ENCODE data around the gene SLPI. TPM values are rescaled to one million over a fixed set of nuclear protein-coding genes. Genes with fewer than 3 reads are reported as not detected.

The SLPI gene
- total and polyA plus RNA-seq, 2 experiments from 2014 or later = not detected

GRCh38 chr20:45263556-45264266 lies 9.3 kb upstream of the SLPI start:
- Histone ChIP-seq H3K27me3 (ENCODE audit: insufficient read depth) (no peaks in the 10 kb centered on the region), H3K4me2 (no peak overlapping the region), H3K27ac (ENCODE audit: low read depth) (no peak overlapping the region), H3K4me1 (ENCODE audit: insufficient read depth) (peaks cover 8% of the 10 kb centered on the region), H4K20me1 (replicated peaks; ENCODE audit: insufficient read depth) (no peaks in the 10 kb centered on the region), H3K36me3 (ENCODE audit: insufficient read depth) (no peaks in the 10 kb centered on the region), H2AFZ (peak overlapping the region; percentile 73; the same call in 1 of the 2 replicates), H3K9me2 (ENCODE audit: insufficient read depth) (peaks cover 3% of the 10 kb centered on the region; the same call in 1 of the 2 replicates), H3F3A (replicated peaks; ENCODE audit: low read depth) (no peaks in the 10 kb centered on the region), H3K4me3 (no peak overlapping the region), H3K79me2 (replicated peaks; ENCODE audit: insufficient read depth) (no peaks in the 10 kb centered on the region)
- no peaks in the 10 kb centered on the region for H3K9me3 Mint-ChIP-seq
- no peak for DNase-seq (ENCODE audit: low spot score)
- H3K4me1 Mint-ChIP-seq = peaks cover 4% of the 10 kb centered on the region
- no peak overlapping the region for H3K4me3 Mint-ChIP-seq
- peaks cover 3% of the 10 kb centered on the region for H3K27me3 Mint-ChIP-seq (ENCODE audit: insufficient read depth, low read depth, poor library complexity)
- no peak for ATAC-seq
- no peaks in the 10 kb centered on the region for H3K36me3 Mint-ChIP-seq (ENCODE audit: low read depth)
- no peak overlapping the region for H3K27ac Mint-ChIP-seq
- TF ChIP-seq, protein P1, sequence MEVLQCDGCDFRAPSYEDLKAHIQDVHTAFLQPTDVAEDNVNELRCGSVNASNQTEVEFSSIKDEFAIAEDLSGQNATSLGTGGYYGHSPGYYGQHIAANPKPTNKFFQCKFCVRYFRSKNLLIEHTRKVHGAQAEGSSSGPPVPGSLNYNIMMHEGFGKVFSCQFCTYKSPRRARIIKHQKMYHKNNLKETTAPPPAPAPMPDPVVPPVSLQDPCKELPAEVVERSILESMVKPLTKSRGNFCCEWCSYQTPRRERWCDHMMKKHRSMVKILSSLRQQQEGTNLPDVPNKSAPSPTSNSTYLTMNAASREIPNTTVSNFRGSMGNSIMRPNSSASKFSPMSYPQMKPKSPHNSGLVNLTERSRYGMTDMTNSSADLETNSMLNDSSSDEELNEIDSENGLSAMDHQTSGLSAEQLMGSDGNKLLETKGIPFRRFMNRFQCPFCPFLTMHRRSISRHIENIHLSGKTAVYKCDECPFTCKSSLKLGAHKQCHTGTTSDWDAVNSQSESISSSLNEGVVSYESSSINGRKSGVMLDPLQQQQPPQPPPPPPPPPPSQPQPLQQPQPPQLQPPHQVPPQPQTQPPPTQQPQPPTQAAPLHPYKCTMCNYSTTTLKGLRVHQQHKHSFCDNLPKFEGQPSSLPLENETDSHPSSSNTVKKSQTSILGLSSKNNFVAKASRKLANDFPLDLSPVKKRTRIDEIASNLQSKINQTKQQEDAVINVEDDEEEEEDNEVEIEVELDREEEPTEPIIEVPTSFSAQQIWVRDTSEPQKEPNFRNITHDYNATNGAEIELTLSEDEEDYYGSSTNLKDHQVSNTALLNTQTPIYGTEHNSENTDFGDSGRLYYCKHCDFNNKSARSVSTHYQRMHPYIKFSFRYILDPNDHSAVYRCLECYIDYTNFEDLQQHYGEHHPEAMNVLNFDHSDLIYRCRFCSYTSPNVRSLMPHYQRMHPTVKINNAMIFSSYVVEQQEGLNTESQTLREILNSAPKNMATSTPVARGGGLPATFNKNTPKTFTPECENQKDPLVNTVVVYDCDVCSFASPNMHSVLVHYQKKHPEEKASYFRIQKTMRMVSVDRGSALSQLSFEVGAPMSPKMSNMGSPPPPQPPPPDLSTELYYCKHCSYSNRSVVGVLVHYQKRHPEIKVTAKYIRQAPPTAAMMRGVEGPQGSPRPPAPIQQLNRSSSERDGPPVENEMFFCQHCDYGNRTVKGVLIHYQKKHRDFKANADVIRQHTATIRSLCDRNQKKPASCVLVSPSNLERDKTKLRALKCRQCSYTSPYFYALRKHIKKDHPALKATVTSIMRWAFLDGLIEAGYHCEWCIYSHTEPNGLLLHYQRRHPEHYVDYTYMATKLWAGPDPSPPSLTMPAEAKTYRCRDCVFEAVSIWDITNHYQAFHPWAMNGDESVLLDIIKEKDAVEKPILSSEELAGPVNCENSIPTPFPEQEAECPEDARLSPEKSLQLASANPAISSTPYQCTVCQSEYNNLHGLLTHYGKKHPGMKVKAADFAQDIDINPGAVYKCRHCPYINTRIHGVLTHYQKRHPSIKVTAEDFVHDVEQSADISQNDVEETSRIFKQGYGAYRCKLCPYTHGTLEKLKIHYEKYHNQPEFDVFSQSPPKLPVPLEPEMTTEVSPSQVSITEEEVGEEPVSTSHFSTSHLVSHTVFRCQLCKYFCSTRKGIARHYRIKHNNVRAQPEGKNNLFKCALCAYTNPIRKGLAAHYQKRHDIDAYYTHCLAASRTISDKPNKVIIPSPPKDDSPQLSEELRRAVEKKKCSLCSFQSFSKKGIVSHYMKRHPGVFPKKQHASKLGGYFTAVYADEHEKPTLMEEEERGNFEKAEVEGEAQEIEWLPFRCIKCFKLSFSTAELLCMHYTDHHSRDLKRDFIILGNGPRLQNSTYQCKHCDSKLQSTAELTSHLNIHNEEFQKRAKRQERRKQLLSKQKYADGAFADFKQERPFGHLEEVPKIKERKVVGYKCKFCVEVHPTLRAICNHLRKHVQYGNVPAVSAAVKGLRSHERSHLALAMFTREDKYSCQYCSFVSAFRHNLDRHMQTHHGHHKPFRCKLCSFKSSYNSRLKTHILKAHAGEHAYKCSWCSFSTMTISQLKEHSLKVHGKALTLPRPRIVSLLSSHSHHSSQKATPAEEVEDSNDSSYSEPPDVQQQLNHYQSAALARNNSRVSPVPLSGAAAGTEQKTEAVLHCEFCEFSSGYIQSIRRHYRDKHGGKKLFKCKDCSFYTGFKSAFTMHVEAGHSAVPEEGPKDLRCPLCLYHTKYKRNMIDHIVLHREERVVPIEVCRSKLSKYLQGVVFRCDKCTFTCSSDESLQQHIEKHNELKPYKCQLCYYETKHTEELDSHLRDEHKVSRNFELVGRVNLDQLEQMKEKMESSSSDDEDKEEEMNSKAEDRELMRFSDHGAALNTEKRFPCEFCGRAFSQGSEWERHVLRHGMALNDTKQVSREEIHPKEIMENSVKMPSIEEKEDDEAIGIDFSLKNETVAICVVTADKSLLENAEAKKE (CRISPR knock-in tag; IDR thresholded peaks at IDR 0.05) = no peak
- TF ChIP-seq EZH2phosphoT487 (IDR thresholded peaks at IDR 0.05; ENCODE audit: unreplicated experiment) (no peak), ZNF331 (CRISPR knock-in tag; IDR thresholded peaks at IDR 0.05; ENCODE audit: low read depth) (no peak), POLR2AphosphoS5 (IDR thresholded peaks at IDR 0.05; ENCODE audit: low read depth) (no peak), CREB1 (CRISPR knock-in tag; IDR thresholded peaks at IDR 0.05; ENCODE audit: low read depth) (no peak), NANOG (IDR thresholded peaks at IDR 0.05; ENCODE audit: borderline replicate concordance) (no peak), ETS1 (IDR thresholded peaks at IDR 0.05) (no peak), EZH2 (IDR thresholded peaks at IDR 0.05; ENCODE audit: low read depth, unreplicated experiment) (no peak), JUNB (IDR thresholded peaks at IDR 0.05; ENCODE audit: unreplicated experiment) (no peak), STAT1 (IDR thresholded peaks at IDR 0.05; ENCODE audit: unreplicated experiment) (no peak), ZNF114 (CRISPR knock-in tag; IDR thresholded peaks at IDR 0.05) (no peak)
- TF ChIP-seq, protein P2, sequence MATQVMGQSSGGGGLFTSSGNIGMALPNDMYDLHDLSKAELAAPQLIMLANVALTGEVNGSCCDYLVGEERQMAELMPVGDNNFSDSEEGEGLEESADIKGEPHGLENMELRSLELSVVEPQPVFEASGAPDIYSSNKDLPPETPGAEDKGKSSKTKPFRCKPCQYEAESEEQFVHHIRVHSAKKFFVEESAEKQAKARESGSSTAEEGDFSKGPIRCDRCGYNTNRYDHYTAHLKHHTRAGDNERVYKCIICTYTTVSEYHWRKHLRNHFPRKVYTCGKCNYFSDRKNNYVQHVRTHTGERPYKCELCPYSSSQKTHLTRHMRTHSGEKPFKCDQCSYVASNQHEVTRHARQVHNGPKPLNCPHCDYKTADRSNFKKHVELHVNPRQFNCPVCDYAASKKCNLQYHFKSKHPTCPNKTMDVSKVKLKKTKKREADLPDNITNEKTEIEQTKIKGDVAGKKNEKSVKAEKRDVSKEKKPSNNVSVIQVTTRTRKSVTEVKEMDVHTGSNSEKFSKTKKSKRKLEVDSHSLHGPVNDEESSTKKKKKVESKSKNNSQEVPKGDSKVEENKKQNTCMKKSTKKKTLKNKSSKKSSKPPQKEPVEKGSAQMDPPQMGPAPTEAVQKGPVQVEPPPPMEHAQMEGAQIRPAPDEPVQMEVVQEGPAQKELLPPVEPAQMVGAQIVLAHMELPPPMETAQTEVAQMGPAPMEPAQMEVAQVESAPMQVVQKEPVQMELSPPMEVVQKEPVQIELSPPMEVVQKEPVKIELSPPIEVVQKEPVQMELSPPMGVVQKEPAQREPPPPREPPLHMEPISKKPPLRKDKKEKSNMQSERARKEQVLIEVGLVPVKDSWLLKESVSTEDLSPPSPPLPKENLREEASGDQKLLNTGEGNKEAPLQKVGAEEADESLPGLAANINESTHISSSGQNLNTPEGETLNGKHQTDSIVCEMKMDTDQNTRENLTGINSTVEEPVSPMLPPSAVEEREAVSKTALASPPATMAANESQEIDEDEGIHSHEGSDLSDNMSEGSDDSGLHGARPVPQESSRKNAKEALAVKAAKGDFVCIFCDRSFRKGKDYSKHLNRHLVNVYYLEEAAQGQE (IDR thresholded peaks at IDR 0.05; ENCODE audit: unreplicated experiment) = no peak
- TF ChIP-seq, protein P3, sequence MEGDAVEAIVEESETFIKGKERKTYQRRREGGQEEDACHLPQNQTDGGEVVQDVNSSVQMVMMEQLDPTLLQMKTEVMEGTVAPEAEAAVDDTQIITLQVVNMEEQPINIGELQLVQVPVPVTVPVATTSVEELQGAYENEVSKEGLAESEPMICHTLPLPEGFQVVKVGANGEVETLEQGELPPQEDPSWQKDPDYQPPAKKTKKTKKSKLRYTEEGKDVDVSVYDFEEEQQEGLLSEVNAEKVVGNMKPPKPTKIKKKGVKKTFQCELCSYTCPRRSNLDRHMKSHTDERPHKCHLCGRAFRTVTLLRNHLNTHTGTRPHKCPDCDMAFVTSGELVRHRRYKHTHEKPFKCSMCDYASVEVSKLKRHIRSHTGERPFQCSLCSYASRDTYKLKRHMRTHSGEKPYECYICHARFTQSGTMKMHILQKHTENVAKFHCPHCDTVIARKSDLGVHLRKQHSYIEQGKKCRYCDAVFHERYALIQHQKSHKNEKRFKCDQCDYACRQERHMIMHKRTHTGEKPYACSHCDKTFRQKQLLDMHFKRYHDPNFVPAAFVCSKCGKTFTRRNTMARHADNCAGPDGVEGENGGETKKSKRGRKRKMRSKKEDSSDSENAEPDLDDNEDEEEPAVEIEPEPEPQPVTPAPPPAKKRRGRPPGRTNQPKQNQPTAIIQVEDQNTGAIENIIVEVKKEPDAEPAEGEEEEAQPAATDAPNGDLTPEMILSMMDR (conservative IDR thresholded peaks at IDR 0.05; ENCODE audit: low read depth in 2 of 2) = no peak

All from GM23338 (cell line).